Measurements from ENCODE around the gene ARV1. TPM values are rescaled to one million over a fixed set of nuclear protein-coding genes. Genes with fewer than 3 reads are reported as not detected.
"Not testable (repeated sequence)": the region's sequence is repeated elsewhere in the genome, so short reads cannot be mapped to it uniquely, and the experiment has no call there.

ARV1 gene
- total RNA-seq, 1 donor from 2014 or later: 8.3 TPM

DNA sequence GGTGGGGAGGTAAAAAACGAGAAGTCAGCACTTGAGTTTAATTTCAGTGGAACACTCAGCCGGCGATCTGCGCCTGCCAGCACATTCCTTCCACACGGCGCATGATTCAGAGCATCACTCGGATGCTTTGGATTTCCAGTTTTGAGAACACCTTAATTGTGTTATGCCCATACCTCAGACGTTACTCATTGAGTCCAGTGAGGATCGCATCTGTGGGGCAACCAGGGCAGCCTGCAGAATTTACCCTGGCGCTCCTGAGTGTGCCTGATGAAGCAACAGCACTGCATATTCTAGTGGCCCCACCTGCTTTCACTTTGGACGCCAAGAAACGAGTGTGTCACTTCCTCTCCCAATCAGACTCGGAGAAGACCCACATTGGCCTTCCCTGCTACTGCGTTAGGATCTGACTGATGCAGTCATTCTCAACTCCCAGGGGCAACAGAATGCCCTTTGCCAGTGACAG, 41.3 kb downstream of the ARV1 start:
- Mint-ChIP-seq H3K27me3 (ENCODE audit: unreplicated experiment) (peaks cover 7% of the 10 kb centered on the region), H3K9me3 (ENCODE audit: unreplicated experiment) (no peaks in the 10 kb centered on the region), H3K27ac (ENCODE audit: unreplicated experiment) (no peak overlapping the region), H3K36me3 (ENCODE audit: low read depth, unreplicated experiment) (peaks cover 45% of the 10 kb centered on the region), H3K4me1 (ENCODE audit: unreplicated experiment) (peaks cover 29% of the 10 kb centered on the region), H3K4me3 (ENCODE audit: unreplicated experiment) (no peak overlapping the region)
- no peak for TF ChIP-seq CTCF (IDR thresholded peaks at IDR 0.05; ENCODE audit: unreplicated experiment)
- no peak for DNase-seq (ENCODE audit: low spot score)

DNA sequence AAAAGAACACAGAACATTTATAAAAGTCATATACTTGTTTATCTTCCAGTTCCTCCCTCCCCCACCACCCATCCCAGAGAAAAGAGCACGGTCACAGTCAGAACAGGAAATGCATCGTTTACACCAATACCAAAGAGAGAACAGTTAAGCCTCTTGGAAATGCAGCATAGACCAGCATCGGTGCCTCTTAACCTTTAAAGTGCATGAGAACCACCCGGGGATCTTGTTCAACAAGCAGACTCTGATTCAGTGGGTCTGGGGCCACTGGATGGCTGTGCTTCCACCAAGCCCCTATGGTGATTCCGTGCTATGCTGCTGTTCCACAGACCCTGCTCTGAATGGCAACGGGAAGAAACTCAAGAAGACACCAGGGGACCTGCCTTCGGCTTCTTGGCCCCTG, 41.9 kb downstream of the ARV1 start:
- Mint-ChIP-seq H3K4me1 (ENCODE audit: unreplicated experiment) (peaks cover 33% of the 10 kb centered on the region), H3K27me3 (ENCODE audit: unreplicated experiment) (peaks cover 7% of the 10 kb centered on the region), H3K36me3 (ENCODE audit: low read depth, unreplicated experiment) (peaks cover 45% of the 10 kb centered on the region), H3K4me3 (ENCODE audit: unreplicated experiment) (no peak overlapping the region), H3K27ac (ENCODE audit: unreplicated experiment) (no peak overlapping the region), H3K9me3 (ENCODE audit: unreplicated experiment) (no peaks in the 10 kb centered on the region)
- no peak for DNase-seq (ENCODE audit: low spot score)
- no peak for TF ChIP-seq CTCF (IDR thresholded peaks at IDR 0.05; ENCODE audit: unreplicated experiment)

GRCh38 chr1:231021540-231022031, 42.7 kb downstream of the ARV1 start:
- Mint-ChIP-seq H3K27ac (ENCODE audit: unreplicated experiment) (no peak overlapping the region), H3K4me1 (ENCODE audit: unreplicated experiment) (peaks cover 41% of the 10 kb centered on the region), H3K36me3 (ENCODE audit: low read depth, unreplicated experiment) (peaks cover 45% of the 10 kb centered on the region), H3K27me3 (ENCODE audit: unreplicated experiment) (peaks cover 9% of the 10 kb centered on the region), H3K4me3 (ENCODE audit: unreplicated experiment) (peak overlapping the region; percentile 23), H3K9me3 (ENCODE audit: unreplicated experiment) (no peaks in the 10 kb centered on the region)
- TF ChIP-seq CTCF (IDR thresholded peaks at IDR 0.05; ENCODE audit: unreplicated experiment): no peak
- DNase-seq (ENCODE audit: low spot score): no peak

- H3K27ac Mint-ChIP-seq (ENCODE audit: unreplicated experiment); H3K4me3 Mint-ChIP-seq (ENCODE audit: unreplicated experiment); H3K9me3 Mint-ChIP-seq (ENCODE audit: unreplicated experiment); DNase-seq (ENCODE audit: low spot score): not testable (repeated sequence)
- peaks cover 51% of the 10 kb centered on the region for H3K4me1 Mint-ChIP-seq (ENCODE audit: unreplicated experiment)
- peaks cover 48% of the 10 kb centered on the region for H3K36me3 Mint-ChIP-seq (ENCODE audit: low read depth, unreplicated experiment)
- H3K27me3 Mint-ChIP-seq (ENCODE audit: unreplicated experiment): peaks cover 13% of the 10 kb centered on the region
Measured at GRCh38 chr1:231022543-231022942, 43.6 kb downstream of the ARV1 start.

- no peaks in the 10 kb centered on the region for H3K9me3 Mint-ChIP-seq (ENCODE audit: unreplicated experiment)
Measured at GRCh38 chr1:231023150-231023549, 44.3 kb downstream of the ARV1 start.

More at GRCh38 chr1:231023150-231023549, 44.3 kb downstream of the ARV1 start:
- Mint-ChIP-seq H3K36me3 (ENCODE audit: low read depth, unreplicated experiment) (peaks cover 46% of the 10 kb centered on the region), H3K27ac (ENCODE audit: unreplicated experiment) (no peak overlapping the region), H3K4me1 (ENCODE audit: unreplicated experiment) (peaks cover 57% of the 10 kb centered on the region), H3K27me3 (ENCODE audit: unreplicated experiment) (peaks cover 15% of the 10 kb centered on the region), H3K4me3 (ENCODE audit: unreplicated experiment) (peak overlapping the region; percentile 76)
- TF ChIP-seq CTCF (IDR thresholded peaks at IDR 0.05; ENCODE audit: unreplicated experiment): no peak
- DNase-seq (ENCODE audit: low spot score): no peak
